Suprapubic skin (tissue), 4 donors: ENCODE data around the gene DUSP16. TPM values are rescaled to one million over a fixed set of nuclear protein-coding genes. Genes with fewer than 3 reads are reported as not detected.

ENCODE experiments used
- DNase-seq, 2 donors: peaks; one replicate each; pipeline ENCODE4 v3.0.0-alpha.2; 2019; ENCODE audit warnings: low spot score in 2 of 2
- H3K27ac ChIP-seq: fragments of 200-600 bp; sonication (generic); one replicate; pipeline ENCODE4 v1.5.1; 2019
- H3K27me3 ChIP-seq: fragments of 200-600 bp; sonication (generic); one replicate; pipeline ENCODE4 v1.5.1; 2019
- H3K36me3 ChIP-seq: fragments of 200-600 bp; sonication (generic); one replicate; pipeline ENCODE4 v1.5.1; 2019
- H3K4me1 ChIP-seq: fragments of 200-600 bp; sonication (generic); one replicate; pipeline ENCODE4 v1.5.1; 2019
- H3K4me3 ChIP-seq: fragments of 200-600 bp; sonication (generic); one replicate; pipeline ENCODE4 v1.5.1; 2019; ENCODE audit warnings: mild to moderate bottlenecking
- H3K9me3 ChIP-seq: fragments of 200-600 bp; sonication (generic); one replicate; pipeline ENCODE4 v1.5.1; 2019
- CTCF ChIP-seq, 2 donors: fragments of 200-600 bp in 1 of 2; fragments of 450-650 bp in 1 of 2; sonication (generic) in 1 of 2; IDR thresholded peaks; one replicate each; pipeline ENCODE4 v1.5.1; 2016 to 2019; ENCODE audit warnings: antibody characterized with exemption in 2 of 2, mild to moderate bottlenecking in 1 of 2, moderate library complexity in 1 of 2
- EP300 ChIP-seq: sonication (generic); formaldehyde crosslinking; IDR thresholded peaks from one replicate; pipeline ENCODE4 v1.6.1; 2017; ENCODE audit warnings: antibody characterized with exemption
- POLR2A ChIP-seq, 2 donors: fragments of 450-650 bp; IDR thresholded peaks; one replicate each; pipeline ENCODE4 v1.6.1; 2017; ENCODE audit warnings: antibody characterized with exemption in 2 of 2, mild to moderate bottlenecking in 2 of 2, moderate library complexity in 2 of 2
- POLR2AphosphoS5 ChIP-seq, 3 donors: sonication (generic); formaldehyde crosslinking; IDR thresholded peaks; one replicate each; pipeline ENCODE4 v1.6.1; 2017; ENCODE audit warnings: antibody characterized with exemption in 3 of 3
- WGBS: methylation state at CpG from one replicate; pipeline ENCODE4 v1.1.5; 2018; 5-methylcytosine and 5-hydroxymethylcytosine counted together
- total RNA-seq, 4 donors: library from RNA; depleted of rRNA; stranded (reverse); fragments of >200 nt; gene quantifications; one replicate each; pipeline ENCODE4 v1.1.0, GENCODE V29; 2016

Gene DUSP16
- total RNA-seq, 4 donors from 2014 or later, result 20.3 to 33.2 (median 24.8) TPM

- no peak overlapping the region for H3K27ac ChIP-seq
Observed at GRCh38 chr12:12447837-12448236, 114.8 kb downstream of the DUSP16 start.

GRCh38 chr12:12447236-12447635 lies 115.4 kb downstream of the DUSP16 start:
- H3K4me3 ChIP-seq, result no peak overlapping the region
- no peak for TF ChIP-seq CTCF (IDR thresholded peaks at IDR 0.05)
- WGBS, result 72% methylated on average over 8 of the region's 8 CpGs

More at GRCh38 chr12:12447837-12448236, 114.8 kb downstream of the DUSP16 start:
- TF ChIP-seq EP300 (no peak), POLR2AphosphoS5 (IDR thresholded peaks at IDR 0.05) (no peak), POLR2A (IDR thresholded peaks at IDR 0.05) (no peak), CTCF (IDR thresholded peaks at IDR 0.05) (no peak)
- H3K36me3 ChIP-seq, result no peaks in the 10 kb centered on the region
- WGBS, result 98% methylated on average over 10 of the region's 10 CpGs
- H3K4me1 ChIP-seq, result peaks cover 22% of the 10 kb centered on the region
- no peak for DNase-seq
- H3K4me3 ChIP-seq, result no peak overlapping the region
- no peaks in the 10 kb centered on the region for H3K9me3 ChIP-seq
- no peaks in the 10 kb centered on the region for H3K27me3 ChIP-seq

GRCh38 chr12:12446786-12447185 lies 115.9 kb downstream of the DUSP16 start:
- Histone ChIP-seq H3K27ac (no peak overlapping the region), H3K27me3 (no peaks in the 10 kb centered on the region), H3K4me3 (no peak overlapping the region), H3K36me3 (no peaks in the 10 kb centered on the region), H3K4me1 (peaks cover 31% of the 10 kb centered on the region), H3K9me3 (no peaks in the 10 kb centered on the region)
- TF ChIP-seq POLR2AphosphoS5 (IDR thresholded peaks at IDR 0.05) (no peak), CTCF (IDR thresholded peaks at IDR 0.05) (no peak), POLR2A (IDR thresholded peaks at IDR 0.05) (no peak), EP300 (no peak)
- WGBS, result 93% methylated on average over 3 of the region's 3 CpGs
- no peak for DNase-seq

More at GRCh38 chr12:12447236-12447635, 115.4 kb downstream of the DUSP16 start:
- no peak overlapping the region for H3K27ac ChIP-seq
- no peak for DNase-seq
- no peaks in the 10 kb centered on the region for H3K9me3 ChIP-seq
- H3K36me3 ChIP-seq, result no peaks in the 10 kb centered on the region
- H3K4me1 ChIP-seq, result peaks cover 28% of the 10 kb centered on the region
- H3K27me3 ChIP-seq, result no peaks in the 10 kb centered on the region

- DNase-seq, result no peak
- H3K4me1 ChIP-seq, result peaks cover 36% of the 10 kb centered on the region
- WGBS, result 67% methylated on average over 2 of the region's 2 CpGs
Observed at GRCh38 chr12:12445882-12446181, 116.8 kb downstream of the DUSP16 start.

GRCh38 chr12:12445165-12445881 lies 117.3 kb downstream of the DUSP16 start:
- no peaks in the 10 kb centered on the region for H3K9me3 ChIP-seq
- TF ChIP-seq POLR2A (IDR thresholded peaks at IDR 0.05) (no peak), POLR2AphosphoS5 (IDR thresholded peaks at IDR 0.05) (no peak), EP300 (no peak), CTCF (IDR thresholded peaks at IDR 0.05) (no peak)

More at GRCh38 chr12:12445882-12446181, 116.8 kb downstream of the DUSP16 start:
- Histone ChIP-seq H3K36me3 (no peaks in the 10 kb centered on the region), H3K4me3 (no peak overlapping the region), H3K27ac (no peak overlapping the region), H3K27me3 (no peaks in the 10 kb centered on the region), H3K9me3 (no peaks in the 10 kb centered on the region)
- TF ChIP-seq EP300, result no peak
- no peak for TF ChIP-seq CTCF (IDR thresholded peaks at IDR 0.05)
- TF ChIP-seq POLR2A (IDR thresholded peaks at IDR 0.05), result no peak
- no peak for TF ChIP-seq POLR2AphosphoS5 (IDR thresholded peaks at IDR 0.05)

More at GRCh38 chr12:12445165-12445881, 117.3 kb downstream of the DUSP16 start:
- H3K27me3 ChIP-seq, result no peaks in the 10 kb centered on the region
- no peak for DNase-seq
- peaks cover 36% of the 10 kb centered on the region for H3K4me1 ChIP-seq
- no peaks in the 10 kb centered on the region for H3K36me3 ChIP-seq
- H3K27ac ChIP-seq, result no peak overlapping the region
- WGBS, result 94% methylated on average over 4 of the region's 4 CpGs
- H3K4me3 ChIP-seq, result no peak overlapping the region
